HepG2 (cell line): Measurements from ENCODE around the gene SSR2. TPM values are rescaled to one million over a fixed set of nuclear protein-coding genes. Genes with fewer than 3 reads are reported as not detected.

Experiments
- CBX2 ChIP-seq, 2 experiments: fragments of 200-600 bp in 1 of 2; sonication (generic); formaldehyde crosslinking in 1 of 2; IDR thresholded peaks; 2 replicates each; pipeline versions ENCODE4 v1.7.0 to v1.8.1; 2018 to 2022; ENCODE audit warnings: low read depth in 2 of 2, low read length in 1 of 2, mild to moderate bottlenecking in 1 of 2, missing genetic modification reagents in 1 of 2
- CEBPZ ChIP-seq: IDR thresholded peaks from 2 replicates; pipeline ENCODE4 v1.6.1; 2012; ENCODE audit warnings: low read length, improper control_type of control experiment
- CENPX ChIP-seq: sonication (generic); formaldehyde crosslinking; IDR thresholded peaks from 2 replicates; pipeline ENCODE4 v1.9.0; 2021; ENCODE audit warnings: mild to moderate bottlenecking, missing genetic modification reagents, moderate library complexity
- KMT2B ChIP-seq: IDR thresholded peaks from 2 replicates; pipeline ENCODE4 v1.6.1; 2016; ENCODE audit warnings: missing genetic modification reagents, missing compliant biosample characterization
- MXD3 ChIP-seq: IDR thresholded peaks from 2 replicates; pipeline ENCODE4 v1.6.1; 2016; ENCODE audit warnings: mild to moderate bottlenecking, missing biosample characterization, missing genetic modification reagents
- MZF1 ChIP-seq: sonication (generic); formaldehyde crosslinking; IDR thresholded peaks from 2 replicates; pipeline ENCODE4 v1.8.1; 2023; ENCODE audit warnings: mild to moderate bottlenecking, missing genetic modification reagents, borderline replicate concordance
- PITX1 ChIP-seq: sonication (generic); formaldehyde crosslinking; IDR thresholded peaks from 2 replicates; pipeline ENCODE4 v1.5.1; 2020; ENCODE audit warnings: mild to moderate bottlenecking, missing genetic modification reagents
- SRY ChIP-seq: sonication (generic); formaldehyde crosslinking; IDR thresholded peaks from 2 replicates; pipeline ENCODE4 v1.8.0; 2022; ENCODE audit warnings: mild to moderate bottlenecking, missing genetic modification reagents
- ZKSCAN5 ChIP-seq: sonication (generic); formaldehyde crosslinking; IDR thresholded peaks from 2 replicates; pipeline ENCODE4 v1.5.1; 2020; ENCODE audit warnings: mild to moderate bottlenecking, missing genetic modification reagents
- ZNF224 ChIP-seq: sonication (generic); formaldehyde crosslinking; IDR thresholded peaks from 2 replicates; pipeline ENCODE4 v1.5.0; 2020; ENCODE audit warnings: mild to moderate bottlenecking, missing genetic modification reagents
- ZNF614 ChIP-seq: IDR thresholded peaks from 2 replicates; pipeline ENCODE4 v1.6.1; 2018; ENCODE audit warnings: missing biosample characterization, missing genetic modification reagents, inconsistent platforms, borderline replicate concordance
- polyA plus RNA-seq, 8 experiments: library from polyadenylated mRNA; depleted of rRNA in 3 of 8; stranded (reverse) in 7 of 8; unstranded in 1 of 8; fragments of >200 nt; fragmentation: Illumina TruSeq in 4 of 8; extraction: Trizol in 4 of 8; gene quantifications; 2 replicates each; pipeline versions ENCODE4 v1.2.1 to v1.2.3, GENCODE V29; 2011 to 2016; ENCODE audit warnings: low read depth in 4 of 8, missing spikeins in 1 of 8, mixed read lengths in 1 of 8; ENCODE audit not compliant: insufficient read depth in 1 of 8
- total RNA-seq, 5 experiments: library from RNA; depleted of rRNA; stranded (reverse); fragments of >200 nt; fragmentation: Illumina TruSeq; extraction: Trizol; gene quantifications; 2 replicates each; pipeline ENCODE4 v1.2.3, GENCODE V29; 2016; ENCODE audit warnings: low read depth in 1 of 5
- TF ChIP-seq, protein P1 (sequence below): sonication (generic); formaldehyde crosslinking; IDR thresholded peaks from 2 replicates; pipeline ENCODE4 v1.5.0; 2020; ENCODE audit warnings: mild to moderate bottlenecking, missing genetic modification reagents, borderline replicate concordance
- TF ChIP-seq, protein P2 (sequence below): sonication (generic); formaldehyde crosslinking; IDR thresholded peaks from 2 replicates; pipeline ENCODE4 v1.5.0; 2020; ENCODE audit warnings: mild to moderate bottlenecking, missing genetic modification reagents, moderate library complexity
- TF ChIP-seq, protein P3 (sequence below): IDR thresholded peaks from 2 replicates; pipeline ENCODE4 v1.6.1; 2016; ENCODE audit warnings: missing genetic modification reagents, missing compliant biosample characterization

SSR2 gene
- total and polyA plus RNA-seq, 2 of the 13 experiments (the other 11 are each of a cell fraction or from before 2014, with no cell fraction given), result 284 to 461 TPM

DNA sequence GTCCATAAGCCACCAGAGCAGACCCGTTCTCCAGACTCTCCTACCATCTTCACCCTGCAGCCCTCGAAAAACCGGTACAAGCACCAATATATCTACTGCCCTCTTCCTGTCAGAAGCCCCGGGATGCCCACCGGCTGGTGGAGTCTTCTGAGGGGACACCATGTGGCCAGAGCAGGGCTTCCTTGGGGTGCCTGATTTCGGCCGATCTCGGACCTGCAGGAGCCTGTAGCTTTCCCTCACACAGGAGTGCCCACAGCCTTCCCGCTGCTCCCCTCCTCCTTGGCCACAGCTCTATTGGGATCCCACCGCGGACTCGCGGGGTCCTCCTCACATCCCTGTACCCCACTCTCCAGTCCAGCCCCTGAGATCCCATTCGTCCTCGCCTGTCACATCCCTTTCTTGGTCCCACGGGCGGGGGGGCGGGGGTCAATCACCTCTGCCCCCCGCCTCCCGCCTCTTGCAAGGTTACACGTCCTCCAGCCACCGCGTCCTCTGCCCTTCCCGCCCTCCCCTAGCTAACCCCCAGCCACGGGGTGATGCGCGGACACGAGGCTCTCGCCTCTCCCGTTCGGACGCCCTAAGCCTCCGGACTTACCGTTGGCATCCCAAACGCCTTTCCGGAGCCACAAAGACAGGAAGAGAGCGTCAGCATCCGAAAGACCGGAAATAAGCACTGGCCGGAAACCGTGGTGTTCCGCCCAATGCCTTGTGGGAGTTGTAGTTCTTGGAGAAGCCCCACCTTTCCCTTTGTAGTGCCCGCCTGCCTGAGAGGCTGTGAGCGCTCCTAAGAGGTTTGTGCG, at the start of gene SSR2 (continued):
- TF ChIP-seq, protein P1, sequence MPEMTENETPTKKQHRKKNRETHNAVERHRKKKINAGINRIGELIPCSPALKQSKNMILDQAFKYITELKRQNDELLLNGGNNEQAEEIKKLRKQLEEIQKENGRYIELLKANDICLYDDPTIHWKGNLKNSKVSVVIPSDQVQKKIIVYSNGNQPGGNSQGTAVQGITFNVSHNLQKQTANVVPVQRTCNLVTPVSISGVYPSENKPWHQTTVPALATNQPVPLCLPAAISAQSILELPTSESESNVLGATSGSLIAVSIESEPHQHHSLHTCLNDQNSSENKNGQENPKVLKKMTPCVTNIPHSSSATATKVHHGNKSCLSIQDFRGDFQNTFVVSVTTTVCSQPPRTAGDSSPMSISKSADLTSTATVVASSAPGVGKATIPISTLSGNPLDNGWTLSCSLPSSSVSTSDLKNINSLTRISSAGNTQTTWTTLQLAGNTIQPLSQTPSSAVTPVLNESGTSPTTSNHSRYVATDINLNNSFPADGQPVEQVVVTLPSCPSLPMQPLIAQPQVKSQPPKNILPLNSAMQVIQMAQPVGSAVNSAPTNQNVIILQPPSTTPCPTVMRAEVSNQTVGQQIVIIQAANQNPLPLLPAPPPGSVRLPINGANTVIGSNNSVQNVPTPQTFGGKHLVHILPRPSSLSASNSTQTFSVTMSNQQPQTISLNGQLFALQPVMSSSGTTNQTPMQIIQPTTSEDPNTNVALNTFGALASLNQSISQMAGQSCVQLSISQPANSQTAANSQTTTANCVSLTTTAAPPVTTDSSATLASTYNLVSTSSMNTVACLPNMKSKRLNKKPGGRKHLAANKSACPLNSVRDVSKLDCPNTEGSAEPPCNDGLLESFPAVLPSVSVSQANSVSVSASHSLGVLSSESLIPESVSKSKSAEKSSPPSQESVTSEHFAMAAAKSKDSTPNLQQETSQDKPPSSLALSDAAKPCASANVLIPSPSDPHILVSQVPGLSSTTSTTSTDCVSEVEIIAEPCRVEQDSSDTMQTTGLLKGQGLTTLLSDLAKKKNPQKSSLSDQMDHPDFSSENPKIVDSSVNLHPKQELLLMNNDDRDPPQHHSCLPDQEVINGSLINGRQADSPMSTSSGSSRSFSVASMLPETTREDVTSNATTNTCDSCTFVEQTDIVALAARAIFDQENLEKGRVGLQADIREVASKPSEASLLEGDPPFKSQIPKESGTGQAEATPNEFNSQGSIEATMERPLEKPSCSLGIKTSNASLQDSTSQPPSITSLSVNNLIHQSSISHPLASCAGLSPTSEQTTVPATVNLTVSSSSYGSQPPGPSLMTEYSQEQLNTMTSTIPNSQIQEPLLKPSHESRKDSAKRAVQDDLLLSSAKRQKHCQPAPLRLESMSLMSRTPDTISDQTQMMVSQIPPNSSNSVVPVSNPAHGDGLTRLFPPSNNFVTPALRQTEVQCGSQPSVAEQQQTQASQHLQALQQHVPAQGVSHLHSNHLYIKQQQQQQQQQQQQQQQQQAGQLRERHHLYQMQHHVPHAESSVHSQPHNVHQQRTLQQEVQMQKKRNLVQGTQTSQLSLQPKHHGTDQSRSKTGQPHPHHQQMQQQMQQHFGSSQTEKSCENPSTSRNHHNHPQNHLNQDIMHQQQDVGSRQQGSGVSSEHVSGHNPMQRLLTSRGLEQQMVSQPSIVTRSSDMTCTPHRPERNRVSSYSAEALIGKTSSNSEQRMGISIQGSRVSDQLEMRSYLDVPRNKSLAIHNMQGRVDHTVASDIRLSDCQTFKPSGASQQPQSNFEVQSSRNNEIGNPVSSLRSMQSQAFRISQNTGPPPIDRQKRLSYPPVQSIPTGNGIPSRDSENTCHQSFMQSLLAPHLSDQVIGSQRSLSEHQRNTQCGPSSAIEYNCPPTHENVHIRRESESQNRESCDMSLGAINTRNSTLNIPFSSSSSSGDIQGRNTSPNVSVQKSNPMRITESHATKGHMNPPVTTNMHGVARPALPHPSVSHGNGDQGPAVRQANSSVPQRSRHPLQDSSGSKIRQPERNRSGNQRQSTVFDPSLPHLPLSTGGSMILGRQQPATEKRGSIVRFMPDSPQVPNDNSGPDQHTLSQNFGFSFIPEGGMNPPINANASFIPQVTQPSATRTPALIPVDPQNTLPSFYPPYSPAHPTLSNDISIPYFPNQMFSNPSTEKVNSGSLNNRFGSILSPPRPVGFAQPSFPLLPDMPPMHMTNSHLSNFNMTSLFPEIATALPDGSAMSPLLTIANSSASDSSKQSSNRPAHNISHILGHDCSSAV (CRISPR knock-in tag), result no peak
- TF ChIP-seq ZNF614 (CRISPR knock-in tag) (no peak), MXD3 (CRISPR knock-in tag) (peak; percentile 59; the same call in 1 of the 2 replicates), ZNF224 (no peak), SRY (no peak), CBX2 (IDR thresholded peaks at IDR 0.05; ENCODE audit: low read depth, low read length) (no peak), CBX2 (CRISPR knock-in tag; IDR thresholded peaks at IDR 0.05; ENCODE audit: low read depth) (no peak), CENPX (CRISPR knock-in tag) (no peak), MZF1 (CRISPR knock-in tag) (no peak), CEBPZ (no peak), KMT2B (CRISPR knock-in tag) (peak; percentile 77), PITX1 (peak; percentile 3; the same call in 1 of the 2 replicates), ZKSCAN5 (CRISPR knock-in tag) (no peak)
- TF ChIP-seq, protein P2, sequence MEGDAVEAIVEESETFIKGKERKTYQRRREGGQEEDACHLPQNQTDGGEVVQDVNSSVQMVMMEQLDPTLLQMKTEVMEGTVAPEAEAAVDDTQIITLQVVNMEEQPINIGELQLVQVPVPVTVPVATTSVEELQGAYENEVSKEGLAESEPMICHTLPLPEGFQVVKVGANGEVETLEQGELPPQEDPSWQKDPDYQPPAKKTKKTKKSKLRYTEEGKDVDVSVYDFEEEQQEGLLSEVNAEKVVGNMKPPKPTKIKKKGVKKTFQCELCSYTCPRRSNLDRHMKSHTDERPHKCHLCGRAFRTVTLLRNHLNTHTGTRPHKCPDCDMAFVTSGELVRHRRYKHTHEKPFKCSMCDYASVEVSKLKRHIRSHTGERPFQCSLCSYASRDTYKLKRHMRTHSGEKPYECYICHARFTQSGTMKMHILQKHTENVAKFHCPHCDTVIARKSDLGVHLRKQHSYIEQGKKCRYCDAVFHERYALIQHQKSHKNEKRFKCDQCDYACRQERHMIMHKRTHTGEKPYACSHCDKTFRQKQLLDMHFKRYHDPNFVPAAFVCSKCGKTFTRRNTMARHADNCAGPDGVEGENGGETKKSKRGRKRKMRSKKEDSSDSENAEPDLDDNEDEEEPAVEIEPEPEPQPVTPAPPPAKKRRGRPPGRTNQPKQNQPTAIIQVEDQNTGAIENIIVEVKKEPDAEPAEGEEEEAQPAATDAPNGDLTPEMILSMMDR, result no peak
- TF ChIP-seq, protein P3, sequence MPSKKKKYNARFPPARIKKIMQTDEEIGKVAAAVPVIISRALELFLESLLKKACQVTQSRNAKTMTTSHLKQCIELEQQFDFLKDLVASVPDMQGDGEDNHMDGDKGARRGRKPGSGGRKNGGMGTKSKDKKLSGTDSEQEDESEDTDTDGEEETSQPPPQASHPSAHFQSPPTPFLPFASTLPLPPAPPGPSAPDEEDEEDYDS (CRISPR knock-in tag), result peak; percentile 78
